Parathyroid adenoma (tissue), 2 donors: ENCODE measurements around the gene ARFIP1.

Experiments used
- H2AFZ ChIP-seq: fragments of 300-600 bp; sonication (generic); one replicate; pipeline ENCODE4 v1.7.0; 2017; ENCODE audit warnings: antibody characterized with exemption, mild to moderate bottlenecking
- H3K27ac ChIP-seq: fragments of 300-600 bp; sonication (generic); one replicate; pipeline ENCODE4 v1.7.0; 2017
- H3K27me3 ChIP-seq: fragments of 300-600 bp; sonication (generic); one replicate; pipeline ENCODE4 v1.7.0; 2017; ENCODE audit warnings: low read length; ENCODE audit not compliant: control insufficient read depth, insufficient read depth
- H3K36me3 ChIP-seq: fragments of 300-600 bp; sonication (generic); one replicate; pipeline ENCODE4 v1.7.0; 2017; ENCODE audit warnings: low read length; ENCODE audit not compliant: control insufficient read depth, insufficient read depth
- H3K4me1 ChIP-seq: fragments of 300-600 bp; sonication (generic); one replicate; pipeline ENCODE4 v1.7.0; 2017; ENCODE audit warnings: control low read depth
- H3K4me2 ChIP-seq: fragments of 300-600 bp; sonication (generic); one replicate; pipeline ENCODE4 v1.7.0; 2017; ENCODE audit warnings: low read length
- H3K4me3 ChIP-seq: fragments of 300-600 bp; sonication (generic); one replicate; pipeline ENCODE4 v1.7.0; 2017; ENCODE audit warnings: low read depth, low read length
- H3K79me2 ChIP-seq: fragments of 300-600 bp; sonication (generic); one replicate; pipeline ENCODE4 v1.7.0; 2017; ENCODE audit warnings: control low read depth
- H3K9ac ChIP-seq: fragments of 300-600 bp; sonication (generic); one replicate; pipeline ENCODE4 v1.7.0; 2017; ENCODE audit warnings: mild to moderate bottlenecking
- H3K9me3 ChIP-seq: fragments of 300-600 bp; sonication (generic); one replicate; pipeline ENCODE4 v1.7.0; 2017; ENCODE audit warnings: low read length; ENCODE audit not compliant: control insufficient read depth
- CTCF ChIP-seq: fragments of 300-600 bp; sonication (generic); IDR thresholded peaks from one replicate; pipeline ENCODE4 v1.7.0; 2017; ENCODE audit warnings: antibody characterized with exemption, mild to moderate bottlenecking
- donor health status: primary hyperparathyroidism.

ARFIP1 gene

GRCh38 chr4:152819026-152819645, 39.4 kb downstream of the ARFIP1 start:
- TF ChIP-seq CTCF: no peak
- no peak overlapping the region for H2AFZ ChIP-seq

GRCh38 chr4:152820073-152820472, 40.3 kb downstream of the ARFIP1 start:
- no peaks in the 10 kb centered on the region for H3K9me3 ChIP-seq
- H3K4me2 ChIP-seq: no peak overlapping the region
- H3K27me3 ChIP-seq: no peaks in the 10 kb centered on the region
- TF ChIP-seq CTCF: no peak
- no peak overlapping the region for H2AFZ ChIP-seq
- no peak overlapping the region for H3K9ac ChIP-seq
- H3K4me1 ChIP-seq: no peaks in the 10 kb centered on the region
- H3K79me2 ChIP-seq: peaks cover 2% of the 10 kb centered on the region
- no peak overlapping the region for H3K4me3 ChIP-seq
- H3K36me3 ChIP-seq: no peaks in the 10 kb centered on the region
- no peak overlapping the region for H3K27ac ChIP-seq

More at GRCh38 chr4:152819026-152819645, 39.4 kb downstream of the ARFIP1 start:
- Histone ChIP-seq H3K27ac (no peak overlapping the region), H3K4me1 (no peaks in the 10 kb centered on the region), H3K4me3 (no peak overlapping the region), H3K4me2 (no peak overlapping the region), H3K79me2 (peaks cover 2% of the 10 kb centered on the region), H3K27me3 (no peaks in the 10 kb centered on the region), H3K36me3 (no peaks in the 10 kb centered on the region), H3K9ac (no peak overlapping the region), H3K9me3 (no peaks in the 10 kb centered on the region)

DNA sequence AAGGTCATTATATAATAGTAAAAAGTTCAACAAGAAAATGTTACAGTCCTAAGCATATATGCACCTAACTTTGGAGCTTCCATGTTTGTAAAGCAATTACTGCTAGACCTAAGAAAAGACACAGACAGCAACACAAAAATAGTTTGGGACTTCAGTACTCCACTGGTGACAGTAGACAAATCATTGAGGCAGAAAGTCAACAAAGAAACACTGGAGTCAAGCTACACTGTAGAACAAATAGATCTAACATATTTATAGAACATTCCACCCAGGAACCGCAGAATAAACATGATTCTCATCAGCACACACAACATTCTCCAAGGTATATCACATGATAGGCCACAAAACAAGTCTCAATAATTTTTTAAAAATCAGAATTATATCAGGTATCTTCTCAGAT, 42.6 kb downstream of the ARFIP1 start:
- Histone ChIP-seq H3K4me3 (no peak overlapping the region), H3K36me3 (no peaks in the 10 kb centered on the region), H3K27ac (no peak overlapping the region), H3K27me3 (no peaks in the 10 kb centered on the region), H3K79me2 (no peaks in the 10 kb centered on the region), H3K4me2 (no peak overlapping the region), H3K9me3 (no peaks in the 10 kb centered on the region), H3K4me1 (no peaks in the 10 kb centered on the region), H2AFZ (no peak overlapping the region), H3K9ac (no peak overlapping the region)
- no peak for TF ChIP-seq CTCF

DNA sequence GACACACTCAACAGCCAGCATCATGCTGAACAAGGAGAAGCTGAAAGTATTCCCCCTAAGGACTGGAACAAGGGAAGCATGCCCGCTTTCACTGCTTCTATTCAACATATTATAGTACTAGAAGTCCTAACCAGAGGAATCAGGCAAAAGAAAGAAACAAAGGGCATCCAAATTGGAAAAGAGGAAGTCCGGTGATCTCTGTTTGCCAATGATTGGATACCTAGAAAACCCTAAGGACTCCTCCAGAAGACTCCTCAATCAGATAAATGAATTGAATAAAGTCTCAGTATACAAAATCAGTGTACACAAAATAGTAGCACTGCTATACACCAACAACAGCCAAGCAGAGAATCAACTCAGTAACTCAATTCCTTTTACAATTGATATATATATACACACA, 44.8 kb downstream of the ARFIP1 start:
- H3K27me3 ChIP-seq: no peaks in the 10 kb centered on the region
- no peaks in the 10 kb centered on the region for H3K4me1 ChIP-seq
- no peak overlapping the region for H3K27ac ChIP-seq
- no peak overlapping the region for H3K4me2 ChIP-seq
- H3K4me3 ChIP-seq: no peak overlapping the region
- H3K36me3 ChIP-seq: no peaks in the 10 kb centered on the region
- H3K79me2 ChIP-seq: no peaks in the 10 kb centered on the region
- H2AFZ ChIP-seq: no peak overlapping the region
- TF ChIP-seq CTCF: no peak
- no peaks in the 10 kb centered on the region for H3K9me3 ChIP-seq
- H3K9ac ChIP-seq: no peak overlapping the region

DNA sequence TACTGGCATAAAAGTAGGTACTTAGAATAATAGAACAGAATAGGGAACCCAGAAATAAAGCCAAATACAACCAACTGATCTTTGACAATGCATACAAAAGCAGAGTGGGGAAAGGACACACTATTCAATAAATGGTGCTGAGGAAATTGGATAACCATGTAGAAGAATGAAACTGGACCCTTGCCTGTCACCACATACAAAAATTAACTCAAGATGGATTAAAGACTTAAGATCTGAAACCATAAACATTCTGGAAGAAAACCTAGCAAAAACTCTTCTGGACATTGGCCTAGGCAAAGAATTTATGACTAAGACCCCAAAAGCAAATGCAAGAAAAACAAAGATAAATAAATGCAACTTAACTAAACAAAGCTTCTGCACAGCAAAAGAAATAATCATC, 45.6 kb downstream of the ARFIP1 start:
- H3K9me3 ChIP-seq: no peaks in the 10 kb centered on the region

More for the DNA sequence above, 45.6 kb downstream of the ARFIP1 start:
- no peak overlapping the region for H3K4me3 ChIP-seq
- no peaks in the 10 kb centered on the region for H3K27me3 ChIP-seq
- no peak overlapping the region for H3K4me2 ChIP-seq
- no peak for TF ChIP-seq CTCF
- H3K9ac ChIP-seq: no peak overlapping the region
- H3K79me2 ChIP-seq: no peaks in the 10 kb centered on the region
- H2AFZ ChIP-seq: no peak overlapping the region
- no peaks in the 10 kb centered on the region for H3K4me1 ChIP-seq
- no peak overlapping the region for H3K27ac ChIP-seq
- H3K36me3 ChIP-seq: no peaks in the 10 kb centered on the region
